ENCODE measurements around the gene PAQR5.
"Not testable (repeated sequence)": the region's sequence is repeated elsewhere in the genome, so short reads cannot be mapped to it uniquely, and the experiment has no call there.

The PAQR5 gene

GRCh38 chr15:69357773-69358771 lies 59.4 kb downstream of the PAQR5 start:
- no peak for DNase-seq (ENCODE audit: low spot score)

DNA sequence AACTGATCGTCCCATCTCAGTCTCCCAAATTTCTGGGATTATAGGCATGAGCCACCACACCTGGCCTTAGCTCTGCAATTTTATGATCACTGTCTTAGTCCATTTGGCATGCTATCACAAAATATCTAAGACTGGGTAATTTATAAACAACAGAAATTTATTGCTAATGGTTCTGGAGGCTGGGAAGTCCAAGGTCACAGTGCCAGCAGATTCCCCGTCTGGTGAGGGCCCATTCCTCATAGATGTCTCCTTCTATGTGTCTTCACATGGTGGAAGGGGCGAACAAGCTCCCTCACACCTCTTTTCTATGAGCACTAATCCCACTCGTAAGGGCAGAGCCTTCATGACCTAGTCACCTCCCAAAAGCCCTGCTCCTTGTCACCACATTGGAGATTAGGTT lies 60.1 kb downstream of the PAQR5 start:
- DNase-seq (ENCODE audit: low spot score): no peak

- DNase-seq (ENCODE audit: low spot score): no peak
Measured at GRCh38 chr15:69359722-69360121, 61.0 kb downstream of the PAQR5 start.

GRCh38 chr15:69360642-69361041 lies 61.9 kb downstream of the PAQR5 start:
- no peak for DNase-seq (ENCODE audit: low spot score)

DNA sequence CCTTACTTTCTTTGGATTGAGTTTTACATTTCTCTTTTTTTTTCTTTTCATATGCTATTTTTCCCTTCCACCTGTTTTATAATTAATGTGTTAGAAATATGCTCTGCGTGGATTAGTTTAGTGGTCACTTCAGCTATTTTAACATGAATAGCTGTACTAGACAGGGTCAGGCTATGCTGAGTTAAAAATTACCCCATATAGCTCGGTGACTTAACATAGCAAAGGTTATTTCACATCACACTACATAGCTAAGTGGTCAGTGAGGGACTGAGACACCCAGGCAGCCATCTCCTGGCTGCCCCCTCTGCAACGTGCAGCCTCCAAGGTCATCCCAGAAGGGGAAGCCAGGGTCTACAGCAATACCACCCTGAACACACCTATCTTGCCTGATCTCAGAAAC lies 68.5 kb downstream of the PAQR5 start:
- no peak for DNase-seq (ENCODE audit: low spot score)

GRCh38 chr15:69369631-69370030 lies 70.9 kb downstream of the PAQR5 start:
- no peak for DNase-seq (ENCODE audit: low spot score)

- DNase-seq (ENCODE audit: low spot score): no peak
Measured at GRCh38 chr15:69373406-69373805, 74.7 kb downstream of the PAQR5 start.

DNA sequence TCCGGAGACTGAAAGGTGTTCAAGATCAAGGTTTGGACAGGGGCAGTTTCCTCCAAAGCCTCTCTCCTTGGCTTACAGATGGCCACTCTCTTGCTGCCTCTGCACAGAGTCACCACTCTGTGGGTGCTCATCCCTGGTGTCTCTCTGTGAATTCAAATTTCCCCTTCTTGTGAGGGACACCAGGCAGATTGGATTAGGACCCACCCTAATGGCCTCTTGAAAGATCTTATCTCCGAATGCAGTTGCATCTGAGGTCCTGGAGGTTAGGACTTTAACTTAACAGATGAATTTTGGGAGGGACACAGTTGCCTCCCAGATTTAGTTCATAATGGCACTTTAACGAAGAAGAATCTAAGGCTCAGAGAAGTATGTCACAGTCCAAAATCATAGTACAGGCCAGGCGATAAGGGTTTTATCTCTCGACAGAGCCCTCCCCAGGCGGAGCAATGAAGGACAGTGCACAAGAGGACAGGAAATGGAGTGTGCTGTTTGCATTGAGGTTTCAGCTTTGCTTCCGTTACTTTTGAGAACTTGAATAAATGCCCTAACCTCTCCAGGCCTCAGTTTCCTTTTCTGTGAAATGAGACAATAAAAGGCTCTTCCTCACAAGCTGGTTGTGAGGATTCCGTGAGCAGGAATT lies 76.6 kb downstream of the PAQR5 start:
- DNase-seq (ENCODE audit: low spot score): no peak

GRCh38 chr15:69377216-69377970 lies 78.7 kb downstream of the PAQR5 start:
- DNase-seq (ENCODE audit: low spot score): no peak

DNA sequence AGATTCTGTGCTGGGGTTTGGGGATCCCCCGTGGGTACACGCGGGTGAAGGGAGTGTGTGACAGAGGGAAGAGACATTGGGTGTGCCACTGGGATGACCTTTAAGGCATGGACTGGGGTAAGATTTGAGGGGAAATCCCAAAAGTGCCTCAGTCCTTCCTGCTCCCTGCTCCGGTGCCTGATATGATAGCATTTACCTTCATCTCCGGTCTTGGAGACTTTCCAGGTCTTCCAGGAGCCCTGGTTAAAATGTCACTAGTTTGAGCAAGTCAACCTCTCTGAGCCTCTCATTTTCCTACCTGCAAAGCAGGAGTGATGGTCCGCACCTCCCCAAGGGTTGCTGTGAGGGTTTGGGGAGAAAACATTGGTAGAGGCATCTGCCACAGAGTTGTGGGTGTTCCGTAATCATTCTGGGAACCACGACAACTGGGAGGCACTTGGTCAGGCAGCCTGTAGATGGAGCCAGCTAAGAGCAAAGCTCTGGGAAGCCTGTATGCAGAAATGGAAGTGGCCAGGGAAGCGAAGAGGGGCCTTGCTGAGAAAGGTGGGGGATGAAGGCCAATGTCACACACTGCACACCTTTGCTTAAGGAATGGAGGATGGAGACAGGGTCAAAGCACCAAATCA lies 81.5 kb downstream of the PAQR5 start:
- DNase-seq (ENCODE audit: low spot score): no peak

GRCh38 chr15:69380726-69381105 lies 82.0 kb downstream of the PAQR5 start:
- DNase-seq (ENCODE audit: low spot score): no peak

DNA sequence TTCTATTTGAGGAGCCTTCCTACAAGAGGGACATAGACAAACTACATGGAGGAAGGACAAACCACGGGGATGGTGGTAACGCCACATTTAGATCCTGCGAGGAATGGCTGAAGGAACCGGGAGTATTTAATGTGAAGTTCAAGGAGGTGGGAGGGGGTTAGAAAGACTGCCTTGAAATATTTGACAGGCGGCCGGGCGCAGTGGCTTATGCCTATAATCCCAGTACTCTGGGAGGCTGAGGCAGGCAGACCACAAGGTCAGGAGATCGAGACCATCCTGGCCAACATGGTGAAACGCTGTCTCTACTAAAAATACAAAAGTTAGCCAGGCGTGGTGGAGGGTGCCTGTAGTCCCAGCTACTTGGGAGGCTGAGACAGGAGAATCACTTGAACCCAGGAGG lies 83.5 kb downstream of the PAQR5 start:
- not testable (repeated sequence) for DNase-seq (ENCODE audit: low spot score)

DNA sequence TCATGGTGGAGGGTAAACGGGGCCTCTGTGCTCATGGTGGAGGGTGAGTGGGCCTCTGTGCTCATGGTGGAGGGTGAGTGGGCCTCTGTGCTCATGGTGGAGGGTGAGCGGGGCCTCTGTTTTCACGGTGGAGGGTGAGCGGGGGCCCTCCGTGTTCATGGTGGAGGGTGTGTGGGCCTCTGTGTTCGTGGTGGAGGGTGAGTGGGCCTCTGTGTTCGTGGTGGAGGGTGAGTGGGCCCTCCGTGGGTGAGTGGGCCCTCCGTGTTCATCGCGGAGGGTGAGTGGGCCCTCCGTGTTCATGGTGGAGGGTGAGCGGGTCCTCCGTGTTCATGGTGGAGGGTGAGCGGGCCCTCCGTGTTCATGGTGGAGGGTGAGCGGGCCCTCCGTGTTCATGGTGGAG lies 85.4 kb downstream of the PAQR5 start:
- not testable (repeated sequence) for DNase-seq (ENCODE audit: low spot score)

DNA sequence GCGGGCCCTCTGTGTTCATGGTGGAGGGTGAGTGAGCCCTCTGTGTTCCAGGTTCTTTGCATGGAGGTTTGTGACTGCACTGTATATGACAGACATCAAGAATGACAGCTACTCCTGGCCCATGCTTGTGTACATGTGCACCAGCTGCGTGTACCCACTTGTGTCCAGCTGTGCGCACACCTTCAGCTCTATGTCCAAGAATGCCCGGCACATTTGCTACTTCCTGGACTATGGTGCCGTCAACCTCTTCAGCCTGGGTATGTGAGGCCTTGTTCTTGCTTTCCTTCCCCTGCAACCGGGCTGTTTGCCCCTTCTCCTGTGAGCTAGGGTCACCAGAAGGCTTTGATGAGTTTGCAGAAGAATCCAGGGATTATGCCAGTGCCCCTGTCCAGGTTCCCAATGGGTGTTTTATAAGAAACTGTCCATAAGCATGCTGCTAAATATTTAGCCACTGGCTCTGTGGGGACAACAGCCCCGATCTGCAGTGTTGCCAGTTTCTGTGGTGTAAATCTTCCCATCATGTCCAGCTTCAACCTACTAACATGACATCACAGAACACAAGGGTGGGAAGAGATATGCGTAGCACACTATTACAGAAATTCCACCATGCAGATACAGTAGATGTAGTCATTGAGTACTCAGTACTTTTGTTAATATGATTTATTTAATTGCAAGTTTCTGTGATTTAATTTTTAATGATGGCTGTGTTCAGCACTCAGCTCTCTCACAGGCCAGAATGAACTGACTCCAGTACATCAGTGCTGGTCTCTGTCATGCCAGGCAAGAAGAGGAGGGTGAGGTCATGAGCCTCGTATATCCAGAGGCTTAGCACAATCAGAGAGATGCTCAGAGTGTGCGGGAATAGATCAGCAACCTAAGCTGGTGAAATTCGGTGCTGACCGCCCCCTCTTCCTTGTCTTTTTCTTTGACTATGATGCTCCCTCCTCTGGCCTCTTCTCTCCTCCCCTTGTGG lies 86.2 kb downstream of the PAQR5 start:
- no peak for DNase-seq (ENCODE audit: low spot score)

DNA sequence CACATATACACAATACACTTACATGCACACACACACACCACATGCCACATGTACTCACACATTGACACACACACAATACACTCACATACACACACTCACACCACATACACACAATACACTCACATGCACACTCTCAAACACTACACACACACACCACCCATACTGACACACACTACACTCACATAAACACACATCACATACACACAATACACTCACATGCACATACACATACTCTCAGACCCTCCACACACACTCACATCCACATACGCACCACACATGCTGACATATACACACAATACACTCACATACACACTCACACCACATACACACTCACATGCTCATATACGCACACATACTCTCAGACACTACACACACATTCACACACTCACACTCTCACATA lies 87.1 kb downstream of the PAQR5 start:
- no peak for DNase-seq (ENCODE audit: low spot score)

- DNase-seq (ENCODE audit: low spot score): no peak
Measured at GRCh38 chr15:69386284-69386683, 87.6 kb downstream of the PAQR5 start.

GRCh38 chr15:69388260-69388705 lies 89.6 kb downstream of the PAQR5 start:
- DNase-seq (ENCODE audit: low spot score): no peak

- DNase-seq (ENCODE audit: low spot score): no peak
Measured at GRCh38 chr15:69389426-69389825, 90.7 kb downstream of the PAQR5 start.

- no peak for DNase-seq (ENCODE audit: low spot score)
Measured at GRCh38 chr15:69390575-69390974, 91.9 kb downstream of the PAQR5 start.

DNA sequence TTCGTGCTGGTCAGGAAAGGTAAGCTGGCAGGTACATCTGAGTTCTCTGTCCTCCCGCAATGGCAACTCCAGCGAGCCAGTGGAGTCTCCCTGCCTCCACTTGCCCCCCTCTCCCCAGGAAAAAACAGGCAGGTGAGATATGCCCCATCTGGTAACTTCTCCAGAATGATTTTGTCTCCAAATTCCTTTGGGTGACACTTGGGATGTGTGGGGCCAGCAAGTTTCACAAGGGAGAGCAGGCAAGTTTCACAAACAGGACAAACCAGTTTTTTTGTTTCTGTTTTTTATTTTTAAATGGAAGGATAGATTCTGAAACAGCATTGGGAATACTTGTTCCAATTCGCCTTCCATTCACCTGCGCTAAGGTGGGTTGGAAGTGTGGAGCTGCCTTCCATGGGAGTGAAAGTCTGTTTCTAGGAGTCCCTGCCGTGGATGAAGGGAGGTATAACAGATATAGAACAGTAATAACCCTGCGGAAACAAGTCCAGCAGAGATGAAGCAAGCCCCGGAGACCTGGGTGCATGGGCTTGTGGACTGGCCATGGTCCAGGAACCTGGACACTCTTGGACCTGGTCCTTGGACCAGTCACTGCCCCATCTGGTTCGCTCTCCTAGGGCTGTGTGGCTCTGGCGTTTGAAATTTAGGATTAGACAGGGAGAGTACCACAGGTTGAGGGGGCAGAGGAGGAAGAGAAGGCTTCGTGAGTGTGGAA lies 92.5 kb downstream of the PAQR5 start:
- DNase-seq (ENCODE audit: low spot score): no peak
